ENCODE data around the gene C16orf95. TPM values are rescaled to one million over a fixed set of nuclear protein-coding genes. Genes with fewer than 3 reads are reported as not detected.

C16orf95 gene
- total and polyA plus RNA-seq, 2 of the 4 experiments (the other 2 are of a cell fraction): 2.0 to 4.7 TPM

DNA sequence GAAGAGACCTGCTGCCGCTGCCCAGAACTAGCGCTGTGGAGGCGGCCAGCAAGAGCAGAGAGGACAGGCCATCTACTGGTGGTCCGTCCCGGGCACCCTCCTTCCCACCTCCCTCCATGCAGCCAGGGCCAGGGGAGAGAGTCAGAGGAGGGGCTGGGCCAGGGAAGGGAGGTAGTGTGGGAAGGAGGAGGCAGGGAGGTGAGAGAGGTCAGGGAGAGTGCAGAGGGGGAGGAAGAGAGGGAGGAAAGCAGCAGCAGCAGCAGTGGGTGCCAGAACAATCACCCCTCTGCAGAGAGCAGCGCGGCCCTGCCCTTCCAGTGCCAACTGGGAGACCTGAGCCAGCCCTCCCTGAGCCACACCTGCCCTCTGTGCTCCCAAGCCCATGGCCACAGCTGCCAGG, 6.6 kb downstream of the C16orf95 start:
- Histone ChIP-seq H4K20me1 (ENCODE audit: insufficient read depth, low read length) (no peaks in the 10 kb centered on the region), H2BK20ac (ENCODE audit: low read depth, low read length) (no peak overlapping the region), H3K9me3 (ENCODE audit: control insufficient read depth, insufficient read depth, low read length) (peaks cover 6% of the 10 kb centered on the region), H3K18ac (ENCODE audit: low read depth, low read length) (no peak overlapping the region), H3K4me2 (ENCODE audit: low read depth, low read length) (no peak overlapping the region), H3K27ac (ENCODE audit: insufficient read depth, low read length) (no peak overlapping the region), H2AK5ac (ENCODE audit: low read depth, low read length) (no peak overlapping the region), H3K9ac (ENCODE audit: low read depth, low read length) (no peak overlapping the region), H3K79me1 (ENCODE audit: low read depth in 1 of 2, low read length in 2 of 2) (no peaks in the 10 kb centered on the region), H3K9me1 (ENCODE audit: insufficient read depth, low read length) (no peaks in the 10 kb centered on the region), H2BK15ac (ENCODE audit: low read depth, low read length) (no peak overlapping the region), H4K8ac (ENCODE audit: low read depth in 2 of 2, low read length in 2 of 2) (no peak overlapping the region), H3K27me3 (ENCODE audit: control insufficient read depth, insufficient read depth, low read length) (no peaks in the 10 kb centered on the region), H2BK5ac (ENCODE audit: low read depth, low read length, poor library complexity, severe bottlenecking) (no peak overlapping the region), H2AK9ac (replicated peaks; ENCODE audit: low read depth, low read length, poor library complexity) (no peak overlapping the region), H3K23ac (ENCODE audit: low read depth, low read length) (no peak overlapping the region), H3K36me3 (ENCODE audit: control insufficient read depth, insufficient read depth, low read length) (no peaks in the 10 kb centered on the region), H3K4me1 (ENCODE audit: control insufficient read depth, insufficient read depth, low read length) (no peaks in the 10 kb centered on the region), H2BK120ac (ENCODE audit: low read depth, low read length) (no peak overlapping the region), H3K4ac (ENCODE audit: low read depth, low read length) (no peak overlapping the region), H3K56ac (ENCODE audit: extremely low read depth, insufficient read depth, low read length) (no peak overlapping the region), H4K5ac (ENCODE audit: low read depth, low read length) (no peak overlapping the region), H3K14ac (replicated peaks; ENCODE audit: low read depth, low read length) (no peak overlapping the region), H3K4me3 (ENCODE audit: insufficient read depth, low read depth, low read length) (no peak overlapping the region), H4K91ac (ENCODE audit: insufficient read depth, low read depth, low read length) (no peak overlapping the region), H2AFZ (replicated peaks; ENCODE audit: low read length, poor library complexity) (no peak overlapping the region)
- WGBS, 2 experiments (ENCODE audit: extremely low coverage in 2 of 2, insufficient read length in 1 of 2): no CpG with 5 or more reads among the region's 7 CpGs
- dilution Hi-C loops (cut with HindIII; ENCODE audit: low sequenced_read_pairs, unreplicated experiment): no loop called here
- TF ChIP-seq RCOR1 (IDR thresholded peaks at IDR 0.05; ENCODE audit: insufficient replicate concordance, low read length) (no peak), MAFK (IDR thresholded peaks at IDR 0.05; ENCODE audit: low read depth, low read length) (no peak), FOS (IDR thresholded peaks at IDR 0.05; ENCODE audit: low read depth, low read length) (no peak), NFE2L2 (IDR thresholded peaks at IDR 0.05; ENCODE audit: low read depth, low read length) (no peak), CHD1 (IDR thresholded peaks at IDR 0.05; ENCODE audit: low read depth, low read length) (no peak), RFX5 (IDR thresholded peaks at IDR 0.05; ENCODE audit: low read depth, low read length) (no peak), MAZ (IDR thresholded peaks at IDR 0.05; ENCODE audit: borderline replicate concordance, low read depth, low read length) (no peak)
- TF ChIP-seq, protein P1, sequence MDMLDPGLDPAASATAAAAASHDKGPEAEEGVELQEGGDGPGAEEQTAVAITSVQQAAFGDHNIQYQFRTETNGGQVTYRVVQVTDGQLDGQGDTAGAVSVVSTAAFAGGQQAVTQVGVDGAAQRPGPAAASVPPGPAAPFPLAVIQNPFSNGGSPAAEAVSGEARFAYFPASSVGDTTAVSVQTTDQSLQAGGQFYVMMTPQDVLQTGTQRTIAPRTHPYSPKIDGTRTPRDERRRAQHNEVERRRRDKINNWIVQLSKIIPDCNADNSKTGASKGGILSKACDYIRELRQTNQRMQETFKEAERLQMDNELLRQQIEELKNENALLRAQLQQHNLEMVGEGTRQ (IDR thresholded peaks at IDR 0.05; ENCODE audit: low read depth, low read length): no peak
- TF ChIP-seq, protein P2, sequence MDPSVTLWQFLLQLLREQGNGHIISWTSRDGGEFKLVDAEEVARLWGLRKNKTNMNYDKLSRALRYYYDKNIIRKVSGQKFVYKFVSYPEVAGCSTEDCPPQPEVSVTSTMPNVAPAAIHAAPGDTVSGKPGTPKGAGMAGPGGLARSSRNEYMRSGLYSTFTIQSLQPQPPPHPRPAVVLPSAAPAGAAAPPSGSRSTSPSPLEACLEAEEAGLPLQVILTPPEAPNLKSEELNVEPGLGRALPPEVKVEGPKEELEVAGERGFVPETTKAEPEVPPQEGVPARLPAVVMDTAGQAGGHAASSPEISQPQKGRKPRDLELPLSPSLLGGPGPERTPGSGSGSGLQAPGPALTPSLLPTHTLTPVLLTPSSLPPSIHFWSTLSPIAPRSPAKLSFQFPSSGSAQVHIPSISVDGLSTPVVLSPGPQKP (IDR thresholded peaks at IDR 0.05; ENCODE audit: borderline replicate concordance, low read depth, low read length): no peak
- ChIA-PET POLR2A (ENCODE audit: unreplicated experiment) (no interaction called here), CTCF (no interaction called here)
- intact Hi-C loops (cut with micrococcal nuclease): loop anchor here (10.0 kb wide), 1 partner anchor 324 kb away; no protein-coding TSS in a partner anchor
- no TSS peak for BruUV-seq (replicated peaks)
- DNase-seq (no peak), ATAC-seq (ENCODE audit: low read depth) (no peak)
- in situ Hi-C loops (cut with MboI; ENCODE audit: low sequenced_read_pairs): no loop called here

Measured in IMR-90 (cell line).